ENCODE measurements around the gene CSNK1E. TPM values are rescaled to one million over a fixed set of nuclear protein-coding genes. Genes with fewer than 3 reads are reported as not detected.

CSNK1E gene
- total and polyA plus RNA-seq, 10 of the 15 experiments (the other 5 are each of a cell fraction or from before 2014, with no cell fraction given) = 5.9 to 107 (median 64.9) TPM

- ChIA-PET CTCF (interaction anchor here (0.6 to 2.8 kb wide), 4 partner anchors 207 to 296 kb away, joined by 3 to 12 read pairs (median 6); no protein-coding TSS in a partner anchor), SMC1A (ENCODE audit: uncharacterized antibody, unreplicated experiment) (interaction anchor here (1.1 to 1.6 kb wide), 2 partner anchors 14 to 42 kb away, joined by 3 to 4 read pairs; no protein-coding TSS in a partner anchor), RAD21 (ENCODE audit: unreplicated experiment) (interaction anchor here (2.0 kb wide), 1 partner anchor 296 kb away, joined by 7 read pairs; no protein-coding TSS in a partner anchor), POLR2A (no interaction called here)
- in situ Hi-C loops (cut with MboI) = no loop called here
- Histone ChIP-seq H2AFZ (ENCODE audit: control insufficient read depth, low read depth, low read length) (no peak overlapping the region), H3K9me3 (replicated peaks; ENCODE audit: control insufficient read depth, insufficient read depth, low read length) (no peaks in the 10 kb centered on the region), H4K20me1 (ENCODE audit: control insufficient read depth, insufficient read depth) (no peaks in the 10 kb centered on the region), H3K4me1 (ENCODE audit: control insufficient read depth, insufficient read depth, low read length) (no peaks in the 10 kb centered on the region), H3K36me3 (ENCODE audit: control insufficient read depth in 2 of 2, insufficient read depth in 2 of 2, low read length in 1 of 2) (0 out of 4 replicates have a peak, but pooled peaks cover 0 to 3% of the 10 kb centered on the region in 2 experiments), H3K4me2 (ENCODE audit: control insufficient read depth, insufficient read depth) (no peak overlapping the region), H3K9ac (ENCODE audit: control insufficient read depth, insufficient read depth, low read length) (no peak overlapping the region), H3K4me3 (no peak overlapping the region), H3K79me2 (ENCODE audit: control insufficient read depth, insufficient read depth, low read length) (no peaks in the 10 kb centered on the region), H3K27me3 (replicated peaks in 1 of 2; ENCODE audit: control insufficient read depth in 2 of 2, insufficient read depth in 2 of 2, low read length in 1 of 2) (no peaks in the 10 kb centered on the region), H3K27ac (ENCODE audit: control insufficient read depth, insufficient read depth) (no peak overlapping the region)
- ATAC-seq = peak; percentile 46
- no TSS peak for BruUV-seq (replicated peaks)
- DNase-seq (ENCODE audit: low read depth, low spot score) = no peak
- TF ChIP-seq RAD21 (IDR thresholded peaks at IDR 0.05; ENCODE audit: insufficient read depth, low read depth, low read length) = no peak
- TF ChIP-seq NFYA (IDR thresholded peaks at IDR 0.05; ENCODE audit: borderline replicate concordance, low read depth, low read length) = no peak
- peak; percentile 31; the same call in 1 of the 2 replicates for TF ChIP-seq MTA3 (IDR thresholded peaks at IDR 0.05; ENCODE audit: borderline replicate concordance, low read length)
- intact Hi-C loops (cut with micrococcal nuclease; ENCODE audit: unreplicated experiment) = no loop called here
- 12% methylated on average over 14 of the region's 14 CpGs for WGBS (ENCODE audit: insufficient coverage, insufficient replicate concordance, low lambda C conversion rate, missing lambda C conversion rate)
- no peak for FAIRE-seq
These were observed 30.9 kb upstream of the CSNK1E start for GRCh38 chr22:38347944-38348750.

GRCh38 chr22:38347181-38347943, 30.1 kb upstream of the CSNK1E start:
- no peak overlapping the region for H2AFZ ChIP-seq (ENCODE audit: control insufficient read depth, low read depth, low read length)
- DNase-seq (ENCODE audit: low read depth, low spot score) (no peak), ATAC-seq (no peak), FAIRE-seq (no peak)
- no peaks in the 10 kb centered on the region for H3K27me3 ChIP-seq (replicated peaks in 1 of 2; ENCODE audit: control insufficient read depth in 2 of 2, insufficient read depth in 2 of 2, low read length in 1 of 2)
- TF ChIP-seq POLR2A (IDR thresholded peaks at IDR 0.05; ENCODE audit: low read depth, low read length) (peak; percentile 6; the same call in 1 of the 2 replicates), ZZZ3 (IDR thresholded peaks at IDR 0.05; ENCODE audit: control insufficient read depth, insufficient read length, low read depth) (no peak)
- BruUV-seq (replicated peaks) = no TSS peak
- 59% methylated on average over 12 of the region's 15 CpGs for WGBS (ENCODE audit: insufficient coverage, insufficient replicate concordance, low lambda C conversion rate, missing lambda C conversion rate)
- H3K4me2 ChIP-seq (ENCODE audit: control insufficient read depth, insufficient read depth) = no peak overlapping the region
- in situ Hi-C loops (cut with MboI) (no loop called here), intact Hi-C loops (cut with micrococcal nuclease; ENCODE audit: unreplicated experiment) (no loop called here)
- 0 out of 4 replicates have a peak, but pooled peaks cover 0 to 3% of the 10 kb centered on the region in 2 experiments for H3K36me3 ChIP-seq (ENCODE audit: control insufficient read depth in 2 of 2, insufficient read depth in 2 of 2, low read length in 1 of 2)
- ChIA-PET RAD21 (ENCODE audit: unreplicated experiment) (interaction anchor here (2.0 kb wide), 1 partner anchor 295 kb away, joined by 7 read pairs; no protein-coding TSS in a partner anchor), CTCF (interaction anchor here (1.0 to 1.4 kb wide), 3 partner anchors 41 to 249 kb away, joined by 3 read pairs; no protein-coding TSS in a partner anchor), SMC1A (ENCODE audit: uncharacterized antibody, unreplicated experiment) (interaction anchor here (1.1 kb wide), 1 partner anchor 15 kb away, joined by 3 read pairs; no protein-coding TSS in a partner anchor), POLR2A (no interaction called here)
- H3K9me3 ChIP-seq (replicated peaks; ENCODE audit: control insufficient read depth, insufficient read depth, low read length) = no peaks in the 10 kb centered on the region
- H3K9ac ChIP-seq (ENCODE audit: control insufficient read depth, insufficient read depth, low read length) = no peak overlapping the region
- no peak overlapping the region for H3K4me3 ChIP-seq
- no peaks in the 10 kb centered on the region for H3K79me2 ChIP-seq (ENCODE audit: control insufficient read depth, insufficient read depth, low read length)
- no peaks in the 10 kb centered on the region for H3K4me1 ChIP-seq (ENCODE audit: control insufficient read depth, insufficient read depth, low read length)
- no peaks in the 10 kb centered on the region for H4K20me1 ChIP-seq (ENCODE audit: control insufficient read depth, insufficient read depth)
- no peak overlapping the region for H3K27ac ChIP-seq (ENCODE audit: control insufficient read depth, insufficient read depth)
